Ectodermal cell (in vitro differentiated cells): ENCODE results near the gene STAG3.
"Not testable (repeated sequence)": the region's sequence is repeated elsewhere in the genome, so short reads cannot be mapped to it uniquely, and the experiment has no call there.

Experiments used
- H3K27ac ChIP-seq: 2 replicates; pipeline ENCODE4 v1.7.0; 2013; ENCODE audit warnings: mild to moderate bottlenecking, low read depth, low read length; ENCODE audit not compliant: insufficient read depth, poor library complexity, severe bottlenecking
- H3K27me3 ChIP-seq: 2 replicates; pipeline ENCODE4 v1.7.0; 2013; ENCODE audit warnings: mild to moderate bottlenecking, low read length; ENCODE audit not compliant: insufficient read depth, control insufficient read depth, poor library complexity, severe bottlenecking
- H3K36me3 ChIP-seq: one replicate; pipeline ENCODE4 v1.7.0; 2013; ENCODE audit warnings: low read length; ENCODE audit not compliant: control insufficient read depth, insufficient read depth
- H3K4me1 ChIP-seq: one replicate; pipeline ENCODE4 v1.7.0; 2013; ENCODE audit warnings: low read length; ENCODE audit not compliant: control insufficient read depth, insufficient read depth
- H3K4me3 ChIP-seq: 2 replicates; pipeline ENCODE4 v1.7.0; 2013; ENCODE audit warnings: low read depth, low read length, control low read depth; ENCODE audit not compliant: insufficient read depth
- H3K9me3 ChIP-seq: 2 replicates; pipeline ENCODE4 v1.7.0; 2013; ENCODE audit warnings: mild to moderate bottlenecking, low read length, moderate library complexity; ENCODE audit not compliant: control insufficient read depth
- whole genome bisulfite sequencing, 2 experiments: methylation state at CpG; one replicate each; pipeline ENCODE4 v1.1.7; 2013; ENCODE audit warnings: missing lambda C conversion rate in 2 of 2; 5-methylcytosine and 5-hydroxymethylcytosine counted together

STAG3 gene

DNA sequence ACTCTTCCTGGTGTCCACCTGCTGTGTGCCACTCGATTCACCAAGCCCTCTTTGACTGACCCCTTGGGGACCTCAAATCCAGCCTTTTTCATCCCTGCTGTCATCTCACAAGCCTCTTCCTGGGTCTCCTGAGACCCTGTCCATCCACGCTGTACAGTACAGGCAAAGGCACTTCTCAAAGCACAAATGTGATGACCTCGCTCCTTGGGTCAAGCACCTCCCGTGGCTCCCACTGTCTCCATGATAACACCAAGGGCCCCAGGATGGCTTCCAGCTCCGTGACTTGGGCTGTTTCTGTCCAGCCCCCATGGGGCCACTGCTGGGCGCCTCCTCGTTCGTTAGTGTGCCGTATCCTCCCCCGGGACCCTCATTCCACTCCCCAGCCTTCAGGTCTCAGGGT is 70.8 kb downstream of the STAG3 start:
- WGBS, 2 experiments, result 86 to 88% methylated on average over 10 of the region's 10 CpGs
- no peaks in the 10 kb centered on the region for H3K9me3 ChIP-seq
- H3K4me3 ChIP-seq, result no peak overlapping the region
- H3K4me1 ChIP-seq, result peaks cover 9% of the 10 kb centered on the region
- H3K27ac ChIP-seq, result no peak overlapping the region
- no peaks in the 10 kb centered on the region for H3K36me3 ChIP-seq
- H3K27me3 ChIP-seq, result no peaks in the 10 kb centered on the region

DNA sequence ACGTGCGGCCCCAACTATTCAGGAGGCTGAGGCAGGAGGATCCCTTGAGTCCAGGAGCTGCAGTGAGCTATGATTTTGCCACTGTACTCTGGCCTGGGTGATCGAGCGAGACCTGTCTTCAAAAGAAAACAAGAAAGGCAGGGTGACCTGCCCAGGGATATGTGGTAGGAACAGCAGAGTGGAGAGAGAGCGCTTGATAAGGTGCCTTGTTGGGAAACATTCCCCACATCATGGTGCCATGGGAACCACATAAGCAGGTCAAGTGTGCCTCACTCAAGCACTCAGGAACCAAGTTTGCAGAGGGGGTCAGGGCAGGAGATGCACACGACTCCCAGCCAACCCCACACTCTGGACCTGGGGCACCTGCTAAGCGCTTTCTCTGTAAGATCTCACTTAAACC is 79.3 kb downstream of the STAG3 start:
- Histone ChIP-seq H3K27ac (no peak overlapping the region), H3K4me3 (no peak overlapping the region), H3K27me3 (no peaks in the 10 kb centered on the region), H3K4me1 (no peaks in the 10 kb centered on the region), H3K9me3 (no peaks in the 10 kb centered on the region), H3K36me3 (no peaks in the 10 kb centered on the region)
- 89 to 93% methylated on average over 7 of the region's 7 CpGs for WGBS, 2 experiments

DNA sequence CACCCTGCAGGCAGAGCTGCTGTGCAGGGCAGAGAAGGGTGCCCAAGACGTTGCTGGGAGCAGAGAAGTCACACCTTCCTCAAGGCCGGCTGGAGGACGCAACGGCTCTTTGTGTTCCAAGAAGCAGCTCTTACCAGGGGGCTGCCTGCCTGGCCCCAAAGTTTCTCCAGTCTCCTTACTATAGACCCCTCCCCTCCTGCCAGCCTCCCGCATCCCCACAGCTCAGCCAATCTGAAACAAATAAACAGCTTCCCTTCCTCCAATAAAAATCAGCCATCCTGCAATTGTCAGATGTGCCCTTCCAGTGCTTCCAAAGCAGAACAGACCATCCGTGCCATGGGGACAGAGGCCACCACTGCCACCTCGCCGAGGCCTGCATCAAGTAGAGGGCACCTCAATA is 82.3 kb downstream of the STAG3 start:
- not testable (repeated sequence) for H3K27me3 ChIP-seq, H3K27ac ChIP-seq, H3K9me3 ChIP-seq, H3K36me3 ChIP-seq, H3K4me1 ChIP-seq, H3K4me3 ChIP-seq
- WGBS, 2 experiments, result 77 to 82% methylated on average over 8 of the region's 8 CpGs

DNA sequence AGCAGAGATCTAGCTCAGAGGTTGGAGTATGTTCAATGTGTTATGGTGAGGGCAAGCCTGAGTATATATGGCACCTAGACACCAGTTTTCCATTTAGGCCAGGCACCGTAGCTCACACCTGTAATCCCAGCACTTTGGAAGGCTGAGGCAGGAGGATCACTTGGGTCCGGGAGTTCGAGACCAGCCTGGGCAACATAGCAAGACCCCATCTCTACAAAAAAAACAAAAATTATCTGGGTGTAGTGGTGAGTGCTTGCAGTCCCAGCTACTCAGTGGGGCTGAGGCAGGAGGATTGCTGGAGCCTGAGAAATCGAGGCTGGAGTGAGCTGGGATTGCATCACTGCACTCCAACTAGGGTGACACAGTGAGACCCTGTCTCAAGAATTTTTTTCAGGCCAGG is 85.2 kb downstream of the STAG3 start:
- 87 to 96% methylated on average over 4 of the region's 4 CpGs for WGBS, 2 experiments
- H3K4me3 ChIP-seq, H3K36me3 ChIP-seq, H3K27me3 ChIP-seq, H3K4me1 ChIP-seq, H3K27ac ChIP-seq, H3K9me3 ChIP-seq: not testable (repeated sequence)
